Mammary epithelial cell (primary cell): Measurements from ENCODE around the gene PES1.
"Not testable (repeated sequence)": the region's sequence is repeated elsewhere in the genome, so short reads cannot be mapped to it uniquely, and the experiment has no call there.

Experiments
- CTCF ChIP-seq, 2 donors: IDR thresholded peaks in 1 of 2; conservative IDR thresholded peaks in 1 of 2; 2 replicates each; pipeline ENCODE4 v1.5.1; 2011 to 2012; ENCODE audit warnings: inconsistent platforms in 2 of 2, low read length in 2 of 2, mild to moderate bottlenecking in 2 of 2, control low read depth in 1 of 2, low read depth in 1 of 2; ENCODE audit not compliant: insufficient read depth in 1 of 2; ENCODE audit errors: extremely low read depth in 1 of 2
- EZH2 ChIP-seq: IDR thresholded peaks from 2 replicates; pipeline ENCODE4 v1.6.1; 2012; ENCODE audit warnings: low read length, inconsistent platforms, borderline replicate concordance

- not testable (repeated sequence) for TF ChIP-seq CTCF (conservative IDR thresholded peaks at IDR 0.05 in 1 of 2, IDR thresholded peaks at IDR 0.05 in 1 of 2; ENCODE audit: extremely low read depth in 1 of 2, insufficient read depth in 1 of 2, low read depth in 1 of 2, low read length in 2 of 2); EZH2
Observed at GRCh38 chr22:30541511-30541910, 50.2 kb downstream of the PES1 start.
